ENCODE data around the gene APP.

Gene APP

DNA sequence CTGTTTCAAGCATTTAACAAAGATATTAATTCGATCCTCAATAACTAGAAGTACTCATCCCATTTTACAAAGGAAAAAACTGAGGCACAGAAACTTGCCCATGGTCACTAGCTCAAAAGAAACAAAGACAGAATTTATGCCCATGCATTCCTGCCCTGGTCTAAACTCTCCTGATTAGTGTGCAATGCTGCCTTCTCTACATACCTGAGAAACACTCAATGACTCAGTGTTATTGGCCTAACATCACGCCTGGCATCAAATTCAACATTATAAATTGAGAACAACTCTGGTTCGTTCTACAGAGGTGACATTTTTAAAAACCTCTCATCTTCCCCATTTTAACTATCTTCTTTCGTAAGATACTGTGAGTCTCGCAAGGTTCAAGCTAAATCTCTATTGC lies 5.2 kb downstream of the APP start:
- DNase-seq (ENCODE audit: low read depth), result no peak
- no peak overlapping the region for H3K4me3 ChIP-seq (ENCODE audit: low read depth, low read length)
- TF ChIP-seq, protein P1, sequence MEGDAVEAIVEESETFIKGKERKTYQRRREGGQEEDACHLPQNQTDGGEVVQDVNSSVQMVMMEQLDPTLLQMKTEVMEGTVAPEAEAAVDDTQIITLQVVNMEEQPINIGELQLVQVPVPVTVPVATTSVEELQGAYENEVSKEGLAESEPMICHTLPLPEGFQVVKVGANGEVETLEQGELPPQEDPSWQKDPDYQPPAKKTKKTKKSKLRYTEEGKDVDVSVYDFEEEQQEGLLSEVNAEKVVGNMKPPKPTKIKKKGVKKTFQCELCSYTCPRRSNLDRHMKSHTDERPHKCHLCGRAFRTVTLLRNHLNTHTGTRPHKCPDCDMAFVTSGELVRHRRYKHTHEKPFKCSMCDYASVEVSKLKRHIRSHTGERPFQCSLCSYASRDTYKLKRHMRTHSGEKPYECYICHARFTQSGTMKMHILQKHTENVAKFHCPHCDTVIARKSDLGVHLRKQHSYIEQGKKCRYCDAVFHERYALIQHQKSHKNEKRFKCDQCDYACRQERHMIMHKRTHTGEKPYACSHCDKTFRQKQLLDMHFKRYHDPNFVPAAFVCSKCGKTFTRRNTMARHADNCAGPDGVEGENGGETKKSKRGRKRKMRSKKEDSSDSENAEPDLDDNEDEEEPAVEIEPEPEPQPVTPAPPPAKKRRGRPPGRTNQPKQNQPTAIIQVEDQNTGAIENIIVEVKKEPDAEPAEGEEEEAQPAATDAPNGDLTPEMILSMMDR (conservative IDR thresholded peaks at IDR 0.05; ENCODE audit: low read depth, low read length), result no peak

DNA sequence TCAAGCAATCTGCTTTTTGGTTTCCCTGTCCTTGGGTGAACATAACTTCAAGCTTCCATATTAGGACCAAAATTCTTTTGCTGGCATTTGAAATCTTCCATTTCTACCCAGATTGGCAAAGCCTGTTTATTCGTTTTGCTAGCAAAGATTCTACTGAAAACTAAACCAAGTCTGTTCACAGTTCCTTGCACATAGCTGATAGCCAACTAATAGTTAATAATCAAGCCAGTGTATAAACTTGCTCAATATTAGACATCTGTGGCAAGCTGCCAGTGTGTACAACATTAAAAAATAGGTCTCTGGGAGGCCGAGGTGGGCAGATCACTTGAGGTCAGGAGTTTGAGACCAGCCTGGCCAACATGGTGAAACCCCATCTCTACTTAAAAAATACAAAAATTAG lies 6.3 kb downstream of the APP start:
- H3K4me3 ChIP-seq (ENCODE audit: low read depth, low read length), result no peak overlapping the region
- TF ChIP-seq, protein P1 (conservative IDR thresholded peaks at IDR 0.05; ENCODE audit: low read depth, low read length), result no peak
- DNase-seq (ENCODE audit: low read depth), result no peak

DNA sequence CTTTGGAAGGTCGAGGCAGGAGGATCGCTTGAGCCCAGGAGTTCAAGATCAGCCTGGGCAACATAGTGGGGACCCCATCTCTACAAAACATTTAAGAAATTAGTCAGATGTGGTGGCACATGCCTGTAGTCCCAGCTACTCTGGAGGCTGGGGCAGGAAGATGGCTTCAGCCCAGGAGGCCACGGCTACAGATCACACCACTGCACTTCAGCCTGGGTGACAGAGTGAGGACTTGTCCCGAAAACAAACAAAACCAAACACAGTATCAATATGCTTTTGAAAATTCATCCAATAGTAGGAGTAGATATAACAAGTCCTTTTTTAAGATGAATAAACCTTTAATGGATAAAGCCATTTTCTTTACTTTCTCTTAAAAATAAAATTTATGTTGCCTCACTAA lies 8.5 kb downstream of the APP start:
- DNase-seq (ENCODE audit: low read depth), result no peak
- TF ChIP-seq, protein P1 (conservative IDR thresholded peaks at IDR 0.05; ENCODE audit: low read depth, low read length), result no peak
- no peak overlapping the region for H3K4me3 ChIP-seq (ENCODE audit: low read depth, low read length)

DNA sequence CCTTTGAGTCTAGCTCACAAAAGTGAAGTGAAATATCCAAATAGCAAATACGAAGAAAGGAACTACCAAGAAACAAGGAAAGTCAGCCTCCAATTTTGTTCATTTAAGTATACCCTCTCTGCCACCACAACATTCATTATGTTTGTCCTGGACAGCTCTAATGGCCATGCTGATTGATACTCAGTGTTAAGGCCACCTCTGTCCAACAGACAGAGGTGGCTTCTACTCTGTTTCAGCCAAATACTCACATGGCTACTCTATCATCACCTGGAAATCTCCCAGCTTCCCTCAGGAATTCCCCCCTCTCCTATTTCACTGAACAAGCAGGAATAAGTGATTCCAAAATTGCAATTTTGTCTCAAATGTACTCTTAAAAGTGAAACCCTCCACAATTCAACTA lies 10.7 kb downstream of the APP start:
- no peak for DNase-seq (ENCODE audit: low read depth)
- H3K4me3 ChIP-seq (ENCODE audit: low read depth, low read length), result no peak overlapping the region
- TF ChIP-seq, protein P1 (conservative IDR thresholded peaks at IDR 0.05; ENCODE audit: low read depth, low read length), result no peak

DNA sequence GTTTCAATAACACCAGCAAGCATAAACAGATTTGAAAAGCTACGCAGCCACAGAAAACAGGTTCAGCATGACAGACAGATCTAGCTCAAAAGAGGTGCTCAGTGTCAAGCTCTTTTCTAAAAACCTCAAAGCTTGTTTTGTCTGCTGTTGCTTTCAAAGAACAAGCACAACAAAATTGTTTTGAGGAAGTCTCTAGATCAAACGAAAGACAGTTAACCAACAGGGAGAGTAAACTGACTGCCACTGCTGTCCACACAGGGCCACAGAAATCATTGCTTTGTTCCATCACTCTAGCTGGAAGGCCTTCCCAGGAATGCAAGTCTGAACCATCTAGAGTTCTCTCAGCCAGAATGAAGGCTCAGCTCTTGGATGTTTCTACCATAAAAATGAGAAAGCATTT lies 12.8 kb downstream of the APP start:
- DNase-seq (ENCODE audit: low read depth), result no peak
- TF ChIP-seq, protein P1 (conservative IDR thresholded peaks at IDR 0.05; ENCODE audit: low read depth, low read length), result no peak
- no peak overlapping the region for H3K4me3 ChIP-seq (ENCODE audit: low read depth, low read length)

DNA sequence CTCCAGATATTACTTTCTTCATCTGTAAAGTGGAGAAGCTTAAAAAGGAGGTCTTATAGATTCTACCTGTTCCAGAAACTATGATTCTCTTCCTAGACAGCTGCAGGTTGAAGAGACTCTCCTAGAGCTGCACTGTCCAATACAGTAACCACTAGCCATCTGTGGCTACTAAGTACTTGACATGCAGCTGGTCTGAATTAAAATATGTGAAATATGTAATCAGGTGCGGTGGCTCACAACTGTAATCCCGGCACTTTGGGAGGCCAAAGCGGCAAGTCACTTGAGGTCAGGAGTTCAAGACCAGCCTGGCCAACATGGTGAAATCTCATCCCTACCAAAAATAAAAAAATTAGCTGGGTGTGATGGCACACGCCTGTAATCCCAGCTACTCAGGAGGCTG lies 15.8 kb downstream of the APP start:
- no peak for DNase-seq (ENCODE audit: low read depth)
- TF ChIP-seq, protein P1 (conservative IDR thresholded peaks at IDR 0.05; ENCODE audit: low read depth, low read length), result no peak
- H3K4me3 ChIP-seq (ENCODE audit: low read depth, low read length), result no peak overlapping the region

DNA sequence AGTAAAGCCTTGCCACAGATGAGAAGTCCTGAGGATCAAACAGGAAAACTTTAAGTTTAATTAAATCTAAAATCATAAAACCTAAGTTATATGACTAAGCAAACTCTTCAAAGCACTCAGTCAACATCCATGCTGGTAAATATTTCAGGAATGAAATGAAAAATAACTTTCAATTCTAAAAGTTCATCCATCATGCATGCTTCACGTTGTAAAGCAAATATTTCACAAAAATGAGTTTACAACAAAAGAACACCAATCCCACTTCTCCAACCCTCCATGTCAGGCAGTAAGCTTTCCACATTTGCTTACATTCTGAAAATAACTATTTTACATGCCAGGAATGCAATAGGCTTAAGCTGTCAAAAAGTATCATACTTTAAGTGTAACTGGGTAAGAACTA lies 16.8 kb downstream of the APP start:
- DNase-seq (ENCODE audit: low read depth), result peak; percentile 47
- TF ChIP-seq, protein P1 (conservative IDR thresholded peaks at IDR 0.05; ENCODE audit: low read depth, low read length), result no peak
- no peak overlapping the region for H3K4me3 ChIP-seq (ENCODE audit: low read depth, low read length)

Data from choroid plexus epithelial cell (primary cell).